NCI-H226 (cell line): ENCODE data around the gene SSX7.
"Not testable (repeated sequence)": the region's sequence is repeated elsewhere in the genome, so short reads cannot be mapped to it uniquely, and the experiment has no call there.

ENCODE experiments used
- DNase-seq: peaks from one replicate; pipeline ENCODE4 v3.0.0-alpha.2; 2015

The SSX7 gene, protein sequence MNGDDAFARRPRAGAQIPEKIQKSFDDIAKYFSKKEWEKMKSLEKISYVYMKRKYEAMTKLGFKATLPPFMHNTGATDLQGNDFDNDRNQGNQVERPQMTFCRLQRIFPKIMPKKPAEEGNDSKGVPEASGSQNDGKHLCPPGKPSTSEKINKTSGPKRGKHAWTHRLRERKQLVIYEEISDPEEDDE

DNA sequence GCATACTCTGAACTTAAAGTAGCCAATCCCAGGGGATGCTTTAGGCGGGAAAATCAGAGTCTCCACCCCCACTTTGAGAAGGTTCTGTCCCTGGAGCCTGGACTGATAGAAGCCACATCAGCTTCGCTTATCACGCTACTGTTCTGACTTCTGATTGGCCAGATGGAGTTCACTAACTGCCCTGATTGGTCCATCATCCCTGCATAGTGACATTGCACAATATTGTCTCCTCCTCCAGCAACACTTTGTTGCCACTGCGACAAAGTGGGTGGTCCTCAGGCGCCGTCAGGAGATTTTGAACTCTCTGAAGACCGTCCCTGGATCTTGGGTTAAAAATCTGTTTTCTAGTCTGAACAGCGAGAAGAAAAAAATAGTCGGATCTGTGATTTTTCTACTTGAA is at the start of gene SSX7:
Gene SSX7, minus strand, starts transcription at position 101 of the 400 bp plus-strand sequence. CDS start 1,428 bp downstream, outside the sequence.
- DNase-seq = not testable (repeated sequence)

DNA sequence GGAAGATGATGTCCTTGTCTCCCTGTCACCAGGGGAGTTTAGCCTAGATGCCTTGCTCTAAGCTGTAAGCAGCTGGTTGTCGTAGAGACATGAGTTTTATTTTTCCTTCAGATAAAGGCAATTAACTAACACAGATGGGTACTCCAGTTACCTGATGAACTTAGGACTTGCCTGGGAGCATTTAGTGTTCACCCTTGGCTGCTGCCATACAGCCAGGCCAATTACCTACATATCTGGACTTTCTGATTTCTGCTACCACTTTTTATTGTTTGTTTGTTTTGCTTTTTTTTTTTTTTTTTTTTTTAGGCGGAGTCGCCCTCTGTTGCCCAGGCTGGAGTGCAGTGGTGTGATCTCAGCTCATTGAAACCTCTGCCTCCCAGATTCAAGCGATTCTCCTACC is 37.3 kb upstream of the SSX7 start:
- not testable (repeated sequence) for DNase-seq

DNA sequence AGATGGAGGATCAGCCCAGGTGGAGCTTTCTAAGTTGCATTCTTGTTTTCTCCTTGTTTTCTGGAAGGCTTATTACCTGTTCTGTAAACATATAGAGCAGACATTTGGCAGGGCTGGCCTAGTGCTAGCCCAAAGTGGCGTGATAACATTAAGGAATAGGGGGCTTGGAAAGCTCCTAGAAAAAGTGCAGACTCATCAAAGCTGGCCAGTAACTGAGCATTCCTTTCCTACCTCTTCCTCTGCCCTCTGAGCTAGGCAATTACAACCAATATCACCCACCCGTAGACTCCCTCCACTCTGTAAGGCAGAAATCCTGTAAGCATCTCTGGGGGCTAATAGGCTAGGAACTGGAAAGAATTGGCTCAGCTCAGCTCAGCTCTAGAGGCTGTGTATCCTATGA is 7.5 kb upstream of the SSX7 start:
- not testable (repeated sequence) for DNase-seq

DNA sequence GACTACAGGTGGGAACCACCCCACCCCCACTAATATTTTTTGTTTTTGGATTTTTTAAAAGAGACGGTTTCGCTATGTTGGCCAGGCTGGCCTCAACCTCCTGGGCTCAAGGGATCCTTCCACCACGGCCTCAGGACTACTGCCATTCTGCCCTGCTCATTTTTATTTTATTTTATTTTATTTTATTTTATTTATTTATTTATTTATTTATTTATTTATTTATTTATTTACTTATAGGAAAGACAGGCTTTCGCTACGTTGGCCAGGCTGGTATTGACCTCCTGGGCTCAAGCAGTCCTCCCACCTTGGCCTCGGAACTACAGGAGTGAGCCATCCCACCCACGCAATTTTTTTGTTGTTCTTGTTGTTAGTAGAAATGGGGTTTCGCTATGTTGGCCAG is 775 bp upstream of the SSX7 start:
- DNase-seq = not testable (repeated sequence)

DNA sequence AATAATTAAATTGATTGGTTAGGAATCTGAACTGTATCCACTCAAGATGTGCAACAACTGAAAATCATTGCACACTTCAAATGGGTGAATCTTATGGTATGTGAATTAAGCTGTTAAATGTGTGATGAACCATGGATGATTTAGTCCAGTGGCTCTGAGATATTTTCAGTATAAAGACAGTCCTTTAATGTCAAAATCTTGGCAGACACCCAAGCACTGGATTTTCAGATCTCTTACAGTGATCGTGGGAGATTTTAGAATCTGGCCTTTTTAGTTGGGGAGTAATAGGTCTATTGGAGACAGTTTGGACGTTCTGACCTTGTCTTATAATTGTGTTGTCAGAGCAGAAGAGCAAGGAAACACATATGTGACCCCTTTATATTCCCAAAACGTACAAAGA is 4.0 kb downstream of the SSX7 start:
- DNase-seq = not testable (repeated sequence)

DNA sequence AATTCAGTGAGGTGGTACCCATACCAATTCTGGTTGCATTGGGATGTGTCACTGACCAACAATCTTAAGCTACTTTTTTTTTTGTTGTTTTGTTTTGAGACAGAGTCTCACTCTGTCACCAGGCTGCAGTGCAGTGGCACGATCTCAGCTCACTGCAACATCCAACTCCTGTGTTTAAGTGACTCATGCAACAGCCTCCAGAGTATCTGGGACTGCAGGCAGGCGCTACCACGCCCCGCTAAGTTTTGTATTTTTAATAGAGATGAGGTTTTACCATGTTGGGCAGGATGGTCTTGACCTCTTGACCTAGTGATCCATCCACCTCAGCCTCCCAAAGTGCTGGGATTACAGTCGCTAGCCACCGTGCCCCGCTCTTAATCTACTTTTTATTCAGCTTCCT is 5.7 kb downstream of the SSX7 start:
- not testable (repeated sequence) for DNase-seq

DNA sequence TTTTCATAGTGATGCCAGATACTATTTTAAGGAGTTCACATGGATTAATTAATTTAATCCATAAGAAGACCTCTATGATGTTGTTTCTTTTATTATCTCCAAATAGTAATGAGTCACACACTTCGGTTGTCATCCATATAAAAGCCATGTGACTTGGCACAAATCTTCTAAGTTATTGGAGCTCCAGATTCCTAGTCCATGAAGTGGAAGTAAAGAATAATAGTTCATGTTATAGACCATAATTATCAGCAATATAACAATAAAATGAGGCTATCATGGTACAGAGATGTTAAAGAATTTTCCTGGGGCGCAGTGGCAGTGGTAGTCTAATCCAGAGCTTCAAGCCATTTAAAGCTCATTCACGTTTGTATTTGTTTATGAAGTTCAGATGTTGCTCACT is 26.2 kb downstream of the SSX7 start:
- DNase-seq = not testable (repeated sequence)

DNA sequence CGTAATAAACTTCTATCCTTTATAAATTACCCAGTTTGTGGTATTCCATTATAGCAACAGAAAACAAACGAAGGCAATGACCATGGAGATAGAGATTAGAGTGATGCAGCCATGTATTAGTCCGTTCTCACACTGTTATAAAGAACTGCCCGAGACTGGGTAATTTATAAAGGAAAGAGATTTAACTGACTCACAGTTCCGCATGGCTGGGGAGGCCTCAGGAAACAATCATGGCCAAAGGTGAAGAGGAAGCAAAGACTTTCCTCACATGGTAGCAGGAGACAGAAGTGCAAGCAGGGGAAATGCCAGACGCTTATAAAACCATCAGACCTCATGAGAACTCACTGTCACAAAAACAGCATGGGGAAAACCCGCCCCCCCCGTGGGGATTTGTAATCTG is 34.0 kb downstream of the SSX7 start:
- not testable (repeated sequence) for DNase-seq

DNA sequence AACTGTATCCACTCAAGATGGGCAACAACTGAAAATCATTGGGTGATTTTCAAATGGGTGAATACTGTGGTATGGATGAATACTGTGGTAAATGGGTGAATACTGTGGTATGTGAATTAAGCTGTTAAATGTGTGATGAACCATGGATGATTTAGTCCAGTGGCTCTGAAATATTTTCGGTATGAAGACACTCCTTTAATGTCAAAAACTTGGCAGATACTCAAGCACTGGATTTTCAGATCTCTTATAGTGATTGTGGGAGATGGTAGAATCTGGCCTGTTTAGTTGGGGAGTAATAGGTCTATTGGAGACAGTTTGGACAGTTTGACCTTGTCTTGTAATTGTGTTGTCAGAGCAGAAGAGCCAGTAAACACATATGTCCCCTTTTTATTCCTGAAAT is 45.7 kb downstream of the SSX7 start:
- no peak for DNase-seq

DNA sequence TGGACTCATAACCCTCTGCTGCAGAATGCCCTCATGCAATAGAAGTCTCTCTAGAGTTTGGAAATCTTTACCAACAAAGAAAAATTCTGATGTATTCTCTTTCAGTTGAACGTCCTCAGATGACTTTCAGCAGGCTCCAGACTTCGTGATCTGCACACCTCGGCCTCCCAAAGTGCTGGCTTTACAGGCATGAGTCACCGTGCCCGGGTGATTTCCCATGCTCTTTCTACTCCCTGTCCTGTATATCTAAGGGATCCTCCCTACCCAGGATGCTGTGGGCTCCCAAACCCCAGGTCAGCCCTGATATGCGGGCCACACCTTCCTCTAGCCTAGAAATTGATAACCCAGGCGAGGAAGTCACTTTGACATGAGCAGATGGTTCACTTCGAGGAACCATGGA is 51.5 kb downstream of the SSX7 start:
- not testable (repeated sequence) for DNase-seq

DNA sequence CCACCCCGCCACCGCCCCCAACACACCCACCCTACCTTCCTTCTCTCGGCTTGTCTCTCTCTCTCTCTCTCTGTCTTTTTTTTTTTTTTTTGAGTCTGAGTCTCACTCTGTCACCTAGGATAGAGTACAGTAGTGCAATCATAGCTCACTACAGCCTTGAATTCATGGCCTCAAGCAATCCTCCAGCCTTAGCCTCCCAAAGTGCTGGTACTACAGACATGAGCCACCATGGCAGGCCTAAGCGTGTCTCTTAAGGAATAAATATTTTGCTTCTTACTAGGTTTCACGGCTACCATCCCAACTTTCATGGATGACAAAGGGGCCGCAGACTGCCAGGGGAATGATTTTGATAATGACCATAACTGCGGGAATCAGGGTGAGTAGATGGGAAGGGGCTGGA is 55.8 kb downstream of the SSX7 start:
- no peak for DNase-seq

DNA sequence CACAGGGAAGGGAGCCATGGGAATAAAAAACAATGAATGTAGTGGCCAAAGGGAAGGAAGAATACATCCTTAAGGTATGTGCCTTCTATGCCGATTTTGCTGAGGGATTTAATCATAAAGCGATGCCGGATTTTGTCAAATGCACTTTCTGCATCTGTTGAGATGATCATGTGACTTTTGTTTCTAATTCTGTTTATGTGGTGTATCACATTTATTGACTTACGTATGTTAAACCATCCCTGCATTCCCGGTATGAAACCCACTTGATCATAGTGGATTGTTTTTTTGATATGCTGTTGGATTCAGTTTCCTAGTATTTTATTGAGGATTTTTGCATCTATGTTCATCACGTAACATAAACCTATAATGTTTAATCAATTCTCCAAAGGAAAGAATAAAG is 60.0 kb downstream of the SSX7 start:
- no peak for DNase-seq
